GM23338 (cell line): Measurements from ENCODE around the gene STARD13. TPM values are rescaled to one million over a fixed set of nuclear protein-coding genes. Genes with fewer than 3 reads are reported as not detected.

ENCODE experiments used
- ATAC-seq: fragments of 200-7000 bp; cut with Tn5 transposase; 3 replicates; pipeline ENCODE4 v1.9.1; 2020
- DNase-seq: peaks from one replicate; pipeline ENCODE4 v3.0.0-alpha.2; 2015; ENCODE audit warnings: low spot score
- H2AFZ ChIP-seq: fragments of 200-600 bp; sonication (generic); 2 replicates; pipeline ENCODE4 v1.8.0; 2016; ENCODE audit warnings: antibody characterized with exemption, mild to moderate bottlenecking, moderate library complexity
- H3F3A ChIP-seq: fragments of 200-600 bp; sonication (generic); replicated peaks from 2 replicates; pipeline ENCODE4 v1.8.0; 2017; ENCODE audit warnings: antibody characterized with exemption, mixed run types, low read depth
- H3K27ac ChIP-seq: fragments of 200-600 bp; sonication (generic); 2 replicates; pipeline ENCODE4 v1.6.1; 2016; ENCODE audit warnings: low read depth
- H3K27me3 ChIP-seq: fragments of 200-600 bp; sonication (generic); 2 replicates; pipeline ENCODE4 v1.8.0; 2016; ENCODE audit warnings: mild to moderate bottlenecking, mixed run types, moderate library complexity; ENCODE audit not compliant: insufficient read depth
- H3K36me3 ChIP-seq: fragments of 200-600 bp; sonication (generic); 2 replicates; pipeline ENCODE4 v1.8.0; 2016; ENCODE audit warnings: mild to moderate bottlenecking; ENCODE audit not compliant: insufficient read depth
- H3K4me1 ChIP-seq: fragments of 200-600 bp; sonication (generic); 2 replicates; pipeline ENCODE4 v1.8.0; 2016; ENCODE audit warnings: mild to moderate bottlenecking, moderate library complexity; ENCODE audit not compliant: insufficient read depth
- H3K4me2 ChIP-seq: fragments of 200-600 bp; sonication (generic); 2 replicates; pipeline ENCODE4 v1.7.1; 2017; ENCODE audit warnings: mixed run types
- H3K4me3 ChIP-seq: fragments of 200-600 bp; sonication (generic); 2 replicates; pipeline ENCODE4 v1.6.1; 2016; ENCODE audit warnings: mixed run types
- H3K79me2 ChIP-seq: fragments of 200-600 bp; sonication (generic); replicated peaks from 2 replicates; pipeline ENCODE4 v1.8.0; 2017; ENCODE audit warnings: mild to moderate bottlenecking; ENCODE audit not compliant: insufficient read depth
- H3K9me2 ChIP-seq: fragments of 200-600 bp; sonication (generic); 2 replicates; pipeline ENCODE4 v1.8.0; 2017; ENCODE audit not compliant: insufficient read depth
- H4K20me1 ChIP-seq: fragments of 200-600 bp; sonication (generic); replicated peaks from 2 replicates; pipeline ENCODE4 v1.8.0; 2017; ENCODE audit warnings: mild to moderate bottlenecking; ENCODE audit not compliant: insufficient read depth
- H3K27ac Mint-ChIP-seq: 2 replicates; pipeline ENCODE4 v1.8.0; 2020; ENCODE audit warnings: inconsistent platforms, mild to moderate bottlenecking, moderate library complexity, mixed read lengths
- H3K27me3 Mint-ChIP-seq: 3 replicates; pipeline ENCODE4 v1.8.0; 2022; ENCODE audit warnings: low read depth, mild to moderate bottlenecking, moderate library complexity, mixed read lengths, inconsistent platforms; ENCODE audit not compliant: insufficient read depth, poor library complexity
- H3K36me3 Mint-ChIP-seq: 3 replicates; pipeline ENCODE4 v1.8.0; 2021; ENCODE audit warnings: low read depth, mild to moderate bottlenecking, inconsistent platforms, moderate library complexity, mixed read lengths
- H3K4me1 Mint-ChIP-seq: 3 replicates; pipeline ENCODE4 v1.8.0; 2020; ENCODE audit warnings: mild to moderate bottlenecking, inconsistent platforms, mixed read lengths
- H3K4me3 Mint-ChIP-seq: 3 replicates; pipeline ENCODE4 v1.8.0; 2021; ENCODE audit warnings: moderate library complexity, mild to moderate bottlenecking, inconsistent platforms, mixed read lengths
- H3K9me3 Mint-ChIP-seq: 3 replicates; pipeline ENCODE4 v1.8.0; 2020; ENCODE audit warnings: moderate library complexity, mild to moderate bottlenecking, inconsistent platforms, mixed read lengths
- JUNB ChIP-seq: IDR thresholded peaks from one replicate; pipeline ENCODE4 v1.6.1; 2016; ENCODE audit warnings: antibody characterized with exemption; ENCODE audit not compliant: unreplicated experiment
- POLR2AphosphoS5 ChIP-seq: IDR thresholded peaks from 2 replicates; pipeline ENCODE4 v1.6.1; 2016; ENCODE audit warnings: antibody characterized with exemption, low read depth
- REST ChIP-seq: IDR thresholded peaks from one replicate; pipeline ENCODE4 v1.6.1; 2018; ENCODE audit warnings: antibody characterized with exemption; ENCODE audit not compliant: unreplicated experiment
- STAT1 ChIP-seq: IDR thresholded peaks from one replicate; pipeline ENCODE4 v1.6.1; 2016; ENCODE audit warnings: antibody characterized with exemption; ENCODE audit not compliant: unreplicated experiment
- ZNF114 ChIP-seq: fragments of 250-450 bp; sonication (Bioruptor Pico); IDR thresholded peaks from 2 replicates; pipeline ENCODE4 v1.5.0; 2020; ENCODE audit warnings: mild to moderate bottlenecking, moderate library complexity
- long read RNA-seq: library from polyadenylated mRNA; unstranded; transcript quantifications from one replicate; pipeline ENCODE4 v2.0.0, GENCODE V29; 2020; ENCODE audit not compliant: unreplicated experiment
- polyA plus RNA-seq: library from polyadenylated mRNA; unstranded; fragments of >200 nt; fragmentation: Nextera tagmentation; extraction: Ambion mirVana; gene quantifications from 2 replicates; pipeline ENCODE4 v1.2.1, GENCODE V29; 2016
- total RNA-seq: library from RNA; depleted of rRNA; stranded (reverse); fragments of >200 nt; shearing (Covaris generic); gene quantifications from 2 replicates; pipeline ENCODE4 v1.2.3, GENCODE V29; 2014; rRNA removed
- TF ChIP-seq, protein P1 (sequence below): IDR thresholded peaks from 2 replicates; pipeline ENCODE4 v1.6.1; 2016; ENCODE audit warnings: antibody characterized with exemption

STARD13 gene, protein sequence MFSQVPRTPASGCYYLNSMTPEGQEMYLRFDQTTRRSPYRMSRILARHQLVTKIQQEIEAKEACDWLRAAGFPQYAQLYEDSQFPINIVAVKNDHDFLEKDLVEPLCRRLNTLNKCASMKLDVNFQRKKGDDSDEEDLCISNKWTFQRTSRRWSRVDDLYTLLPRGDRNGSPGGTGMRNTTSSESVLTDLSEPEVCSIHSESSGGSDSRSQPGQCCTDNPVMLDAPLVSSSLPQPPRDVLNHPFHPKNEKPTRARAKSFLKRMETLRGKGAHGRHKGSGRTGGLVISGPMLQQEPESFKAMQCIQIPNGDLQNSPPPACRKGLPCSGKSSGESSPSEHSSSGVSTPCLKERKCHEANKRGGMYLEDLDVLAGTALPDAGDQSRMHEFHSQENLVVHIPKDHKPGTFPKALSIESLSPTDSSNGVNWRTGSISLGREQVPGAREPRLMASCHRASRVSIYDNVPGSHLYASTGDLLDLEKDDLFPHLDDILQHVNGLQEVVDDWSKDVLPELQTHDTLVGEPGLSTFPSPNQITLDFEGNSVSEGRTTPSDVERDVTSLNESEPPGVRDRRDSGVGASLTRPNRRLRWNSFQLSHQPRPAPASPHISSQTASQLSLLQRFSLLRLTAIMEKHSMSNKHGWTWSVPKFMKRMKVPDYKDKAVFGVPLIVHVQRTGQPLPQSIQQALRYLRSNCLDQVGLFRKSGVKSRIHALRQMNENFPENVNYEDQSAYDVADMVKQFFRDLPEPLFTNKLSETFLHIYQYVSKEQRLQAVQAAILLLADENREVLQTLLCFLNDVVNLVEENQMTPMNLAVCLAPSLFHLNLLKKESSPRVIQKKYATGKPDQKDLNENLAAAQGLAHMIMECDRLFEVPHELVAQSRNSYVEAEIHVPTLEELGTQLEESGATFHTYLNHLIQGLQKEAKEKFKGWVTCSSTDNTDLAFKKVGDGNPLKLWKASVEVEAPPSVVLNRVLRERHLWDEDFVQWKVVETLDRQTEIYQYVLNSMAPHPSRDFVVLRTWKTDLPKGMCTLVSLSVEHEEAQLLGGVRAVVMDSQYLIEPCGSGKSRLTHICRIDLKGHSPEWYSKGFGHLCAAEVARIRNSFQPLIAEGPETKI
- total RNA-seq (2.9 and 5.2 TPM in 2 replicates), polyA plus RNA-seq (0.99 and 3.2 TPM in 2 replicates)
- long read RNA-seq, result 0 reads

GRCh38 chr13:33285420-33286124 lies at the start of gene STARD13:
TSS of gene STARD13 (minus strand) at chr13:33285755. CDS start at chr13:33285638, 117 bp downstream.
- 0 out of 2 replicates have a peak, but pooled peaks have one; percentile 43 for TF ChIP-seq POLR2AphosphoS5
- TF ChIP-seq, protein P1, sequence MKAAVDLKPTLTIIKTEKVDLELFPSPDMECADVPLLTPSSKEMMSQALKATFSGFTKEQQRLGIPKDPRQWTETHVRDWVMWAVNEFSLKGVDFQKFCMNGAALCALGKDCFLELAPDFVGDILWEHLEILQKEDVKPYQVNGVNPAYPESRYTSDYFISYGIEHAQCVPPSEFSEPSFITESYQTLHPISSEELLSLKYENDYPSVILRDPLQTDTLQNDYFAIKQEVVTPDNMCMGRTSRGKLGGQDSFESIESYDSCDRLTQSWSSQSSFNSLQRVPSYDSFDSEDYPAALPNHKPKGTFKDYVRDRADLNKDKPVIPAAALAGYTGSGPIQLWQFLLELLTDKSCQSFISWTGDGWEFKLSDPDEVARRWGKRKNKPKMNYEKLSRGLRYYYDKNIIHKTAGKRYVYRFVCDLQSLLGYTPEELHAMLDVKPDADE, result no peak
- TF ChIP-seq ZNF114, result no peak
- peak; percentile 95 for DNase-seq
- Histone ChIP-seq H3K27me3 (no peaks in the 10 kb centered on the region), H2AFZ (peak within 1 kb of the TSS; percentile 67), H3K27ac (peak within 1 kb of the TSS; percentile 54), H3K79me2 (no peaks in the 10 kb centered on the region), H3K9me2 (no peaks in the 10 kb centered on the region), H4K20me1 (no peaks in the 10 kb centered on the region), H3K4me3 (peak within 1 kb of the TSS; percentile 44), H3K36me3 (no peaks in the 10 kb centered on the region), H3K4me1 (peaks cover 21% of the 10 kb centered on the region), H3K4me2 (peak within 1 kb of the TSS; percentile 69), H3F3A (no peaks in the 10 kb centered on the region)
- peak; percentile 98 for ATAC-seq
- Mint-ChIP-seq H3K27me3 (no peaks in the 10 kb centered on the region), H3K36me3 (no peaks in the 10 kb centered on the region), H3K27ac (peak within 1 kb of the TSS; percentile 72), H3K9me3 (no peaks in the 10 kb centered on the region), H3K4me1 (peaks cover 24% of the 10 kb centered on the region), H3K4me3 (peak within 1 kb of the TSS; percentile 77)

GRCh38 chr13:33334831-33335230 lies 49.3 kb upstream of the STARD13 start:
- Histone ChIP-seq H3K27ac (no peak overlapping the region), H3K27me3 (no peaks in the 10 kb centered on the region), H3K79me2 (no peaks in the 10 kb centered on the region), H3K4me2 (no peak overlapping the region), H3K9me2 (peaks cover 7% of the 10 kb centered on the region; the same call in 1 of the 2 replicates), H3F3A (peaks cover 9% of the 10 kb centered on the region; the same call in 1 of the 2 replicates), H3K36me3 (no peaks in the 10 kb centered on the region), H3K4me1 (peaks cover 16% of the 10 kb centered on the region), H3K4me3 (no peak overlapping the region), H4K20me1 (no peaks in the 10 kb centered on the region), H2AFZ (no peak overlapping the region)
- Mint-ChIP-seq H3K27me3 (no peaks in the 10 kb centered on the region), H3K9me3 (no peaks in the 10 kb centered on the region), H3K4me1 (peaks cover 16% of the 10 kb centered on the region), H3K4me3 (no peak overlapping the region), H3K27ac (peak overlapping the region; percentile 61; the same call in 1 of the 2 replicates), H3K36me3 (no peaks in the 10 kb centered on the region)
- no peak for ATAC-seq
- DNase-seq, result no peak
- TF ChIP-seq REST (no peak), JUNB (no peak), ZNF114 (no peak), STAT1 (no peak)
- TF ChIP-seq, protein P1, result no peak
